Activated CD4-positive, alpha-beta T cell treated with anti-CD3 and anti-CD28 coated beads, Interleukin-2, amount 50 U/mL, for 16 hours (primary cell): Measurements from ENCODE around the gene TUSC2.
"Not testable (repeated sequence)": the region's sequence is repeated elsewhere in the genome, so short reads cannot be mapped to it uniquely, and the experiment has no call there.

Experiments used
- DNase-seq: peaks from one replicate; pipeline ENCODE4 v3.0.0-alpha.2; 2020

TUSC2 gene

GRCh38 chr3:50316657-50317242 lies 11.3 kb downstream of the TUSC2 start:
- peak; percentile 66 for DNase-seq

GRCh38 chr3:50314816-50315215 lies 13.2 kb downstream of the TUSC2 start:
- DNase-seq = no peak

DNA sequence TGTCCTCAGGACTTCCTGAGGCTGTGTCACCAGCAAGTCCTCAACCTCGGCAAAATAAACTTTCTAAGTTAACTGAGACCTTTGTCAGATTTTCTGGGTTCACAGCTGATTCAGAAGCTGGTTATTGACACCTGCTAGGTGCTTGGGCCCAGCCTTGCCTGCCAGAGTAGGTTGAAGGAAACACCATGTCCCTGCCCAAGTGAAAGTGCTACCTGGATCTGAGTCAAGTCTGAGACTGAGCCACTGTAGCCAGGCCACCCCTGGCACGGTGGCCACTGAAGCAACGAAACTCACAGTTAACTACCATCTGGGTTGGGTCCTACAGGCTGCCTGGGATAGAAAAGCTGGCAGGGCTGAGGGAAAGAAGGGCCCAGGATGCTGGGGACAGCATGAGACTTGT lies 13.7 kb downstream of the TUSC2 start:
- DNase-seq = no peak

GRCh38 chr3:50312041-50312440 lies 16.0 kb downstream of the TUSC2 start:
- not testable (repeated sequence) for DNase-seq

DNA sequence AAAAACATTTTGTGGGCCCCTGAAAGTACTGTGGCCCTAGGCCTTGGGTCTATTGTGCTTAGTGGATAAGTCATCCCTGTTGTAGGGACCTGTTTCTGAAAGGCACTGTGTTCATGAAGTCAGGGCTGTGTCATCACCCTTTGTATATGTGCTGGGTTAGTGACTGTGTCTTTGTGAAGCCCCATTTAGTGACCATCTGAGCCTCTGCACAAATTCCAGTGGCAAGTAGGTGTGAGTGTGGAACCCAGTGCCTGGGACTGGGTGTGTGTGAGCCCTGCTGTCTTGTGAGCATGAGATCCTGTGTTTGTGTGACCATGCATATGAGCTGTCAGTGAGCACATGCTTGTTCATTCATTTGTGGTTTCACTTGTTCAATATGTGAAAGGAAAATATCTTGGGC lies 23.4 kb downstream of the TUSC2 start:
- no peak for DNase-seq

GRCh38 chr3:50303013-50303815 lies 24.8 kb downstream of the TUSC2 start, which contains the start of gene HYAL1:
HYAL1 (minus strand) TSS chr3:50303574; CDS start chr3:50302956, 618 bp downstream.
- DNase-seq = no peak

GRCh38 chr3:50302095-50303012 lies 25.7 kb downstream of the TUSC2 start:
- no peak for DNase-seq

- no peak for DNase-seq
These were observed 27.3 kb downstream of the TUSC2 start for GRCh38 chr3:50300681-50301254.

- peak; percentile 37 for DNase-seq
These were observed 27.9 kb downstream of the TUSC2 start for GRCh38 chr3:50299929-50300680.

- DNase-seq = no peak
These were observed 28.4 kb downstream of the TUSC2 start for GRCh38 chr3:50299638-50299928.

DNA sequence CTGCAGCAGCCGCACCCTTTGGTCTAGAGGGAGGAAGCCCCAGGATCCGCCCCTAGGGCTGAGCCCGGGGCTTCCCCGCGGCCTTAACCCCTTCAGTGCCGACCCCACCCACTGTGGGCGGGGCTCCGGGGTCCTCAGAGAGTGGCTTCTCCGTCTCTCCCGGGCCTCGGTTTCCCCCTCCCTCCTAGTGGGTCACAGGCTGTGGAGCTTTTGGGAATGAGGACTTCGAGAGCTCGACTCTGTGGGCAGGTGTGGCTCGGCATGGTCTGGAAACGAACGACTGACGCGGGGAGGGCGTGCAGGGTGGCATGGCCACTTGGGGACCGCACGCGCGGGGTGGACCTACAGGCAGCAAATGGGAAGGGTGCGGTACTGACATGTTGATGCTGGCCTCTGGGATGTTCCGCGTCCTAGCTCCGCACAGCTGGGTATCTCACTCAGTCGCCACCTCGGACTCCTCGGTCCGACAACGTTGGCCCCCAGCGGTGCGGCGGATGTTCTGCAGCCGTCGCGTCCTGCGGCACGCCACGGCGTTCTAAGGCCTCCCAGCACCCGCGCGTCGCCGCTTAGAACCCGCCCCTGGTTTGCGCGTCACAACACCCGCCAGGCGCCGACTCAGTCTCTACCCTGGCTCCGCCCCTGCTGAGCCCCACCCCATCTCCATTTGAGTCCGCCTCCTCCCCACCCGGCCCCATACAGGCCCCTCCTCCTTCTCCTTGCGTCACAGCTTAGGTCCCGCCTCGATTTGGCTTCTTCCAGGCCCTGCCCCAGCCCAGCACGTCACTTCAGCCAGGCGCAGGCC lies 29.0 kb downstream of the TUSC2 start, which contains the start of the genes HYAL3 and NAA80:
Gene HYAL3 (minus strand): TSS at position 570 of the 802 bp plus-strand sequence. CDS start 3,803 bp downstream, outside the sequence.
Gene NAA80 (minus strand): TSS at position 570 of the 802 bp plus-strand sequence. CDS start 1,942 bp downstream, outside the sequence.
- peak; percentile 100 for DNase-seq

- DNase-seq = no peak
These were observed 29.9 kb downstream of the TUSC2 start for GRCh38 chr3:50297896-50298725.

- DNase-seq = no peak
These were observed 30.6 kb downstream of the TUSC2 start for GRCh38 chr3:50297384-50297775.

GRCh38 chr3:50296721-50297383 lies 31.2 kb downstream of the TUSC2 start:
- DNase-seq = no peak

DNA sequence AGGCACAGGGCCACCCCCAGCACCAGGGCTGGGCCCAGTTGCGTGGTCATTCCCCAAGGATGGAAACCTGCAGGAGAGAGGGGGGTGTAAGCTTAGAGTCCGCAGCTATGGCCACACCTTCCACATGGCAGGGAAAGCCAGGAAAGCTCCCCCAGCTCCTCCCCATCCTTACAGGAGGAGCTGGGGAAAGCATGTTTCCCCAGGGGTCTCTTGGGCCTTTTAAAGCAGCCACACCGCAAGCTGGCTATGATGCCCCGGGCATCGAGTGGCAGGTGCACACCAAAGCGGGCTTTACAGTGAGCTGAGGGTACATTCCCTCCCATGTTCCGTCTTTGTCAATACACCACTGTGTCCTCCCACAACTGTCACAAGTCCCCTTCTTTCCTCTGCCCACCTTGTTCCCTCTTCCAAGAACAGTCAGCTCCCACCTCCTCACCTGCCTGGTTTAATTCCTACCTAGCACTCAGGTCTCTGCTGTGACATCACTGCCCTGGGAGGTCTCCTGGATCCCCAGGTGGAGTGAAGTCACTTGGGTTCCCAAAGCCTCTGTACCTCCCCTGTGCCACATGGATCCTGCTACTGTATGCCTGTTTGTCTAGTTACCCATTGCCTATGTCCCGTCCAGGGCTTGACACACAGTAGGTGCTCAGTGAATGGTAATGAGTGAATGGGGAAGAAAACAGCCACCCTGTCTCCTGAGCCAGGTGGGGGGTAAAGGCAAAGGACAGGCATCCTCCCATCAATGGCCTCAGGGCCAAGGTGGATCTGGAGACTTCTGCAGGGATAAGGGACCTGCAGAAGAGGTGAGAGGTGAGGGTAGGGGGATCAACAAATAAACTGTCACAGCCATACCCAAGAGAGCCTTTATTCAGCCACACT lies 32.2 kb downstream of the TUSC2 start:
- DNase-seq = no peak

- DNase-seq = no peak
These were observed 33.3 kb downstream of the TUSC2 start for GRCh38 chr3:50294492-50295403.

GRCh38 chr3:50294089-50294488 lies 33.9 kb downstream of the TUSC2 start:
- DNase-seq = no peak
